OCI-LY3 (cell line): ENCODE results near the gene ZNF544.

Experiments
- H2AFZ ChIP-seq: fragments of 200-600, 300-600 bp; shearing (Covaris generic); 2 replicates; pipeline ENCODE4 v1.6.0; 2014; ENCODE audit warnings: antibody characterized with exemption, low read depth, low read length
- H3K27ac ChIP-seq: fragments of 200-600, 300-600 bp; sonication (generic); 2 replicates; pipeline ENCODE4 v1.5.1; 2014; ENCODE audit warnings: mild to moderate bottlenecking, low read length, moderate library complexity, mixed read lengths
- H3K27me3 ChIP-seq: fragments of 200-600, 300-600 bp; sonication (generic); 2 replicates; pipeline ENCODE4 v1.6.1; 2014; ENCODE audit warnings: low read depth, low read length, mixed read lengths
- H3K36me3 ChIP-seq: fragments of 200-600, 300-600 bp; sonication (generic); replicated peaks from 2 replicates; pipeline ENCODE3; 2014; ENCODE audit warnings: low read depth, low read length, mixed read lengths
- H3K4me1 ChIP-seq: fragments of 300-600, 200-600 bp; sonication (generic); 2 replicates; pipeline ENCODE4 v1.6.1; 2014; ENCODE audit warnings: low read length, mixed read lengths
- H3K4me2 ChIP-seq: fragments of 200-600, 300-600 bp; sonication (generic); 2 replicates; pipeline ENCODE4 v1.6.1; 2014; ENCODE audit warnings: low read length, mixed read lengths
- H3K4me3 ChIP-seq: fragments of 300-600, 200-600 bp; sonication (generic); 2 replicates; pipeline ENCODE4 v1.5.1; 2014; ENCODE audit warnings: antibody characterized with exemption, mild to moderate bottlenecking, low read length, moderate library complexity
- H3K79me2 ChIP-seq: fragments of 300-600, 200-600 bp; shearing (Covaris generic); 2 replicates; pipeline ENCODE4 v1.6.1; 2014; ENCODE audit warnings: mild to moderate bottlenecking, low read length, mixed read lengths
- H3K9ac ChIP-seq: fragments of 300-600, 200-600 bp; shearing (Covaris generic); 2 replicates; pipeline ENCODE4 v1.6.0; 2014; ENCODE audit warnings: mild to moderate bottlenecking, low read length, moderate library complexity
- H3K9me3 ChIP-seq: fragments of 200-600, 300-600 bp; shearing (Covaris generic); 2 replicates; pipeline ENCODE4 v1.6.1; 2014; ENCODE audit warnings: low read length, mixed read lengths; ENCODE audit not compliant: insufficient read depth
- H4K20me1 ChIP-seq: fragments of 200-600, 300-600 bp; sonication (generic); 2 replicates; pipeline ENCODE4 v1.6.1; 2016; ENCODE audit warnings: low read length, mixed read lengths; ENCODE audit not compliant: insufficient read depth
- EZH2phosphoT487 ChIP-seq: fragments of 200-600 bp; shearing (Covaris generic); IDR thresholded peaks from 2 replicates; pipeline ENCODE4 v1.6.1; 2018; ENCODE audit warnings: antibody characterized with exemption, mixed run types, low read depth
- TF ChIP-seq, protein P1 (sequence below): fragments of 200-600, 300-600 bp; sonication (generic); IDR thresholded peaks from 2 replicates; pipeline ENCODE4 v1.5.1; 2014; ENCODE audit warnings: antibody characterized with exemption, low read length, low read depth

ZNF544 gene

DNA sequence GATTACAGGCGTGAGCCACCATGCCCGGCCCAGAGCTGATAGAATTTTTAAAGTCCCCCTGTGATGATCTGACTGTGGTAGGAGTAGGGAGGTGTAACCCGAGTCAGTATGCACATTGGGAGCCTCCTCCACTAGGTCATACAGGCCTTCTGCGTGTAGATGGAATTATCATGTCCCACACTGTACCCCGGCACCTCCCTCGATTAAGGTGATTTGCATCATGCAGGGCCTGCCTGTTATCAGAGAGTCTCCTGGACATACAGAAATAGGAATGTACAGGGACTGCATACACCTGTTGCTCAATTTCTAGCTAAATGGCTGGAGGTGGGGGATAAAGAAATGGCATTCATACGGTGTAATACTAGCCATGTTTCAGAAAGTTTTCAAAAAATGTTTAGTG is 75.5 kb downstream of the ZNF544 start:
- Histone ChIP-seq H2AFZ (0 out of 2 replicates have a peak overlapping the region, but pooled peaks have one; percentile 81), H3K4me3 (peak overlapping the region; percentile 88), H3K79me2 (peaks cover 47% of the 10 kb centered on the region), H3K27me3 (no peaks in the 10 kb centered on the region), H3K9ac (peak overlapping the region; percentile 60), H3K27ac (no peak overlapping the region), H4K20me1 (no peaks in the 10 kb centered on the region), H3K36me3 (peaks cover 58% of the 10 kb centered on the region), H3K4me1 (peaks cover 13% of the 10 kb centered on the region), H3K9me3 (no peaks in the 10 kb centered on the region), H3K4me2 (peak overlapping the region; percentile 74)
- TF ChIP-seq, protein P1, sequence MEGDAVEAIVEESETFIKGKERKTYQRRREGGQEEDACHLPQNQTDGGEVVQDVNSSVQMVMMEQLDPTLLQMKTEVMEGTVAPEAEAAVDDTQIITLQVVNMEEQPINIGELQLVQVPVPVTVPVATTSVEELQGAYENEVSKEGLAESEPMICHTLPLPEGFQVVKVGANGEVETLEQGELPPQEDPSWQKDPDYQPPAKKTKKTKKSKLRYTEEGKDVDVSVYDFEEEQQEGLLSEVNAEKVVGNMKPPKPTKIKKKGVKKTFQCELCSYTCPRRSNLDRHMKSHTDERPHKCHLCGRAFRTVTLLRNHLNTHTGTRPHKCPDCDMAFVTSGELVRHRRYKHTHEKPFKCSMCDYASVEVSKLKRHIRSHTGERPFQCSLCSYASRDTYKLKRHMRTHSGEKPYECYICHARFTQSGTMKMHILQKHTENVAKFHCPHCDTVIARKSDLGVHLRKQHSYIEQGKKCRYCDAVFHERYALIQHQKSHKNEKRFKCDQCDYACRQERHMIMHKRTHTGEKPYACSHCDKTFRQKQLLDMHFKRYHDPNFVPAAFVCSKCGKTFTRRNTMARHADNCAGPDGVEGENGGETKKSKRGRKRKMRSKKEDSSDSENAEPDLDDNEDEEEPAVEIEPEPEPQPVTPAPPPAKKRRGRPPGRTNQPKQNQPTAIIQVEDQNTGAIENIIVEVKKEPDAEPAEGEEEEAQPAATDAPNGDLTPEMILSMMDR = no peak
- TF ChIP-seq EZH2phosphoT487 = no peak

DNA sequence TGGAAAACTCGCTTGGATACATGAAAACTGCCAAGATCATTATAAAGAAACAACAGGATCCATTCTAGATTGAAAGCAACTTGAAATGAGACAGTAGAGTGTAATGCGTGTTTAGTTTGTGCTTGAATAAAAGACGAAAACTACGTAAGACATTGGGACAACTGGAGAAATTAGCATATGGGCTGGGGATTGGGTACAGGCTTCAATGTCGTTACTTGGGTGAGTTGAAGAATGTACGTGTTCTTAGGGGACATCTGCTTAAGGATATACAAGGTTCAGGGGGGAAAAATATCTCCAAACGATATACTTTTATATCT is 76.0 kb downstream of the ZNF544 start:
- no peaks in the 10 kb centered on the region for H4K20me1 ChIP-seq
- no peaks in the 10 kb centered on the region for H3K27me3 ChIP-seq
- peak overlapping the region; percentile 81 for H2AFZ ChIP-seq
- H3K4me1 ChIP-seq = peaks cover 13% of the 10 kb centered on the region
- H3K4me3 ChIP-seq = peak overlapping the region; percentile 88
- no peak for TF ChIP-seq EZH2phosphoT487
- TF ChIP-seq, protein P1 = no peak
- peak overlapping the region; percentile 74 for H3K4me2 ChIP-seq
- H3K36me3 ChIP-seq = peaks cover 61% of the 10 kb centered on the region
- peak overlapping the region; percentile 43 for H3K27ac ChIP-seq
- H3K9me3 ChIP-seq = no peaks in the 10 kb centered on the region
- peak overlapping the region; percentile 60 for H3K9ac ChIP-seq
- H3K79me2 ChIP-seq = peaks cover 47% of the 10 kb centered on the region

DNA sequence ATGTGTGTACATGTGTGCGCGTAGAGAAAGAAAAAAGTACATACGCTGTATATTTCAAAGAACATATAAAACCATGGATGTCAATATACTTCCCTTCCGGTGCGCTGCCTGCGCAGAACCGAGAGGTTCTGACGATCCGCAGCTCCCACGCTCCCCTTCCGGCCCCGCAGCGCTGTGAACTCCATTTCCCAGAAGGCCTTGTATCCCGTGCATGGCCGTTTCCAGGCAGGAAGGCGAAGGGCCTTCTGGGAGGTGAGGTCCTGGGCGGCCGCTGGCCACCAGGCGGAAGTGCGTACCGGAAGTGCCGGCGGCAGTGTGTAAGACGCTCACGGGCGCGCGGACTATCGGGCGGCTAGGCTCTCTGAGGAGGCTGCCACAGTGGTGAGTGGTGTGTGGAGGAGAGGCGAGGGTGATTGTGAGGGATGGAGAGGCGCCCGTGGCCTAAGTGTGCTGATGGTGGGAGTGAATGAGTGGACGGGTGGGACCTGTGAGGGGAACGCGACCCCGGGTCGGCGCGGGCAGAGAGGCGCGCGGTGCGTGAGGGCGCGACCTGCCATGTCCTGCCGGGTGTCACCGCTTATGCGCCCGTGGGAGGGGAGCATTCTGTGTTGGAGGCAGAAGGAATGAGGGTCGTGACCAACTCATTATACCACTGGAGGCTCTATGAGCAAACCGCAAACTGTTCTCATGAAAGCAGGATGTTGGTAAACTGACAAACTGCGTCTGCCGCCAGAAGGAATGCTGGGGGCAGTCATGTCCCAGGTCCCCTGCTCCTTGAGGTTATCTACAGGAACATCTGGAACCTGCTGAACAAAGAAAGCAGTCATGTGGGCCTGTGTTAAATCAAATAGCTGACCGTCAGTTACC is 76.6 kb downstream of the ZNF544 start, which contains the start of gene ERVK3-1:
Gene ERVK3-1 (plus strand): TSS at position 313 of the 867 bp plus-strand sequence. CDS start 6,792 bp downstream, outside the sequence.
- H4K20me1 ChIP-seq = no peaks in the 10 kb centered on the region

DNA sequence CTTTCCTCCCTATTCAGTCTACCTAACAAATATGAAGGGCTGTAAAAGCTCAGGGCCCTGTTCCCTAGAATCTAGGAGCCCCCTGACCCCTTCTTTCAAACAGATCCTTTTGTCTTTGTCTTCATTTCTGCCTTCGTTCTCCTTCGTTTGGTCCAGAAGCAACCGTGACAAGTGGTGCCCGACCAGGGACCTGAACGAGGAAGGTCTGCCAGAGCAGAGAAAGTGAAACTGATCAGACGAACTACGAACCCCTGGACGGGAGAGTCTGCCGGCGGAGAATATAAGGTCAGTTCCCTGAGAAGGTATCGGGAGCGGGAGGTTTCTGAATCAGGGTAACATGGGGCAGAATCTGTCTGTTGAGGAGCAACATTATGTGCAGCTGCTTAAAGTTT is 77.2 kb downstream of the ZNF544 start:
- no peaks in the 10 kb centered on the region for H4K20me1 ChIP-seq
- no peak for TF ChIP-seq EZH2phosphoT487
- TF ChIP-seq, protein P1 = no peak
- no peak overlapping the region for H2AFZ ChIP-seq
- peaks cover 47% of the 10 kb centered on the region for H3K79me2 ChIP-seq
- peak overlapping the region; percentile 88 for H3K4me3 ChIP-seq
- peak overlapping the region; percentile 89 for H3K4me2 ChIP-seq
- peak overlapping the region; percentile 83 for H3K9ac ChIP-seq
- peaks cover 13% of the 10 kb centered on the region for H3K4me1 ChIP-seq
- H3K27me3 ChIP-seq = no peaks in the 10 kb centered on the region
- peaks cover 54% of the 10 kb centered on the region for H3K36me3 ChIP-seq
- H3K27ac ChIP-seq = peak overlapping the region; percentile 50; the same call in 1 of the 2 replicates
- H3K9me3 ChIP-seq = no peaks in the 10 kb centered on the region

More for the DNA sequence above, 76.6 kb downstream of the ZNF544 start, which contains the start of gene ERVK3-1:
- peak within 1 kb of the TSS; percentile 89 for H3K4me2 ChIP-seq
- peak within 1 kb of the TSS; percentile 83 for H3K9ac ChIP-seq
- H3K27me3 ChIP-seq = no peaks in the 10 kb centered on the region
- H3K9me3 ChIP-seq = no peaks in the 10 kb centered on the region
- H2AFZ ChIP-seq = peak within 1 kb of the TSS; percentile 86
- peaks cover 13% of the 10 kb centered on the region for H3K4me1 ChIP-seq
- H3K79me2 ChIP-seq = peaks cover 47% of the 10 kb centered on the region
- peak within 1 kb of the TSS; percentile 50 for H3K27ac ChIP-seq
- peak within 1 kb of the TSS; percentile 88 for H3K4me3 ChIP-seq
- no peak for TF ChIP-seq EZH2phosphoT487
- TF ChIP-seq, protein P1 = no peak
- H3K36me3 ChIP-seq = peaks cover 60% of the 10 kb centered on the region
